ENCODE measurements around the gene MS4A14.

Gene MS4A14

GRCh38 chr11:60396799-60397198 lies 540 bp downstream of the MS4A14 start:
- H3K27ac ChIP-seq (replicated peaks): peak overlapping the region; percentile 26; the same call in 1 of the 2 replicates
- TF ChIP-seq GABPA (IDR thresholded peaks at IDR 0.05; ENCODE audit: low read depth) (no peak), SPI1 (IDR thresholded peaks at IDR 0.05; ENCODE audit: borderline replicate concordance, low read depth) (peak; percentile 95)

GRCh38 chr11:60420015-60420414 lies 23.8 kb downstream of the MS4A14 start:
- H3K27me3 ChIP-seq (ENCODE audit: insufficient read depth, poor library complexity, severe bottlenecking): no peaks in the 10 kb centered on the region
- no peak for DNase-seq (ENCODE audit: low read depth in 1 of 2, low spot score in 1 of 2)
- H3K4me3 ChIP-seq (replicated peaks; ENCODE audit: insufficient read depth, low read length): no peak overlapping the region
- no peak for TF ChIP-seq POLR2AphosphoS5 (IDR thresholded peaks at IDR 0.05; ENCODE audit: low read depth)
- no peak for TF ChIP-seq GABPA (IDR thresholded peaks at IDR 0.05; ENCODE audit: low read depth)
- TF ChIP-seq, protein P1, sequence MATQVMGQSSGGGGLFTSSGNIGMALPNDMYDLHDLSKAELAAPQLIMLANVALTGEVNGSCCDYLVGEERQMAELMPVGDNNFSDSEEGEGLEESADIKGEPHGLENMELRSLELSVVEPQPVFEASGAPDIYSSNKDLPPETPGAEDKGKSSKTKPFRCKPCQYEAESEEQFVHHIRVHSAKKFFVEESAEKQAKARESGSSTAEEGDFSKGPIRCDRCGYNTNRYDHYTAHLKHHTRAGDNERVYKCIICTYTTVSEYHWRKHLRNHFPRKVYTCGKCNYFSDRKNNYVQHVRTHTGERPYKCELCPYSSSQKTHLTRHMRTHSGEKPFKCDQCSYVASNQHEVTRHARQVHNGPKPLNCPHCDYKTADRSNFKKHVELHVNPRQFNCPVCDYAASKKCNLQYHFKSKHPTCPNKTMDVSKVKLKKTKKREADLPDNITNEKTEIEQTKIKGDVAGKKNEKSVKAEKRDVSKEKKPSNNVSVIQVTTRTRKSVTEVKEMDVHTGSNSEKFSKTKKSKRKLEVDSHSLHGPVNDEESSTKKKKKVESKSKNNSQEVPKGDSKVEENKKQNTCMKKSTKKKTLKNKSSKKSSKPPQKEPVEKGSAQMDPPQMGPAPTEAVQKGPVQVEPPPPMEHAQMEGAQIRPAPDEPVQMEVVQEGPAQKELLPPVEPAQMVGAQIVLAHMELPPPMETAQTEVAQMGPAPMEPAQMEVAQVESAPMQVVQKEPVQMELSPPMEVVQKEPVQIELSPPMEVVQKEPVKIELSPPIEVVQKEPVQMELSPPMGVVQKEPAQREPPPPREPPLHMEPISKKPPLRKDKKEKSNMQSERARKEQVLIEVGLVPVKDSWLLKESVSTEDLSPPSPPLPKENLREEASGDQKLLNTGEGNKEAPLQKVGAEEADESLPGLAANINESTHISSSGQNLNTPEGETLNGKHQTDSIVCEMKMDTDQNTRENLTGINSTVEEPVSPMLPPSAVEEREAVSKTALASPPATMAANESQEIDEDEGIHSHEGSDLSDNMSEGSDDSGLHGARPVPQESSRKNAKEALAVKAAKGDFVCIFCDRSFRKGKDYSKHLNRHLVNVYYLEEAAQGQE (IDR thresholded peaks at IDR 0.05; ENCODE audit: insufficient replicate concordance, low read depth): no peak
- TF ChIP-seq SPI1 (IDR thresholded peaks at IDR 0.05; ENCODE audit: borderline replicate concordance, low read depth): no peak
- TF ChIP-seq, protein P2, sequence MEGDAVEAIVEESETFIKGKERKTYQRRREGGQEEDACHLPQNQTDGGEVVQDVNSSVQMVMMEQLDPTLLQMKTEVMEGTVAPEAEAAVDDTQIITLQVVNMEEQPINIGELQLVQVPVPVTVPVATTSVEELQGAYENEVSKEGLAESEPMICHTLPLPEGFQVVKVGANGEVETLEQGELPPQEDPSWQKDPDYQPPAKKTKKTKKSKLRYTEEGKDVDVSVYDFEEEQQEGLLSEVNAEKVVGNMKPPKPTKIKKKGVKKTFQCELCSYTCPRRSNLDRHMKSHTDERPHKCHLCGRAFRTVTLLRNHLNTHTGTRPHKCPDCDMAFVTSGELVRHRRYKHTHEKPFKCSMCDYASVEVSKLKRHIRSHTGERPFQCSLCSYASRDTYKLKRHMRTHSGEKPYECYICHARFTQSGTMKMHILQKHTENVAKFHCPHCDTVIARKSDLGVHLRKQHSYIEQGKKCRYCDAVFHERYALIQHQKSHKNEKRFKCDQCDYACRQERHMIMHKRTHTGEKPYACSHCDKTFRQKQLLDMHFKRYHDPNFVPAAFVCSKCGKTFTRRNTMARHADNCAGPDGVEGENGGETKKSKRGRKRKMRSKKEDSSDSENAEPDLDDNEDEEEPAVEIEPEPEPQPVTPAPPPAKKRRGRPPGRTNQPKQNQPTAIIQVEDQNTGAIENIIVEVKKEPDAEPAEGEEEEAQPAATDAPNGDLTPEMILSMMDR (IDR thresholded peaks at IDR 0.05; ENCODE audit: insufficient read depth, low read length): no peak
- H3K27ac ChIP-seq (replicated peaks): no peak overlapping the region

More at GRCh38 chr11:60396799-60397198, 540 bp downstream of the MS4A14 start:
- Histone ChIP-seq H3K4me3 (replicated peaks; ENCODE audit: insufficient read depth, low read length) (no peak overlapping the region), H3K27me3 (ENCODE audit: insufficient read depth, poor library complexity, severe bottlenecking) (no peaks in the 10 kb centered on the region)
- DNase-seq (ENCODE audit: low read depth in 1 of 2, low spot score in 1 of 2): peak; percentile 16 to 68

- Histone ChIP-seq H3K27me3 (ENCODE audit: insufficient read depth, poor library complexity, severe bottlenecking) (no peaks in the 10 kb centered on the region), H3K4me3 (replicated peaks; ENCODE audit: insufficient read depth, low read length) (no peak overlapping the region), H3K27ac (replicated peaks) (no peak overlapping the region)
- TF ChIP-seq POLR2AphosphoS5 (IDR thresholded peaks at IDR 0.05; ENCODE audit: low read depth) (no peak), SPI1 (IDR thresholded peaks at IDR 0.05; ENCODE audit: borderline replicate concordance, low read depth) (no peak), GABPA (IDR thresholded peaks at IDR 0.05; ENCODE audit: low read depth) (no peak)
- TF ChIP-seq, protein P1 (IDR thresholded peaks at IDR 0.05; ENCODE audit: insufficient replicate concordance, low read depth): no peak
- TF ChIP-seq, protein P2 (IDR thresholded peaks at IDR 0.05; ENCODE audit: insufficient read depth, low read length): no peak
- no peak for DNase-seq (ENCODE audit: low read depth in 1 of 2, low spot score in 1 of 2)
Observed at GRCh38 chr11:60422609-60423008, 26.4 kb downstream of the MS4A14 start.

GRCh38 chr11:60428517-60428916 lies 32.3 kb downstream of the MS4A14 start:
- DNase-seq (ENCODE audit: low read depth in 1 of 2, low spot score in 1 of 2): no peak
- H3K27ac ChIP-seq (replicated peaks): no peak overlapping the region
- no peak for TF ChIP-seq POLR2AphosphoS5 (IDR thresholded peaks at IDR 0.05; ENCODE audit: low read depth)
- TF ChIP-seq, protein P1 (IDR thresholded peaks at IDR 0.05; ENCODE audit: insufficient replicate concordance, low read depth): no peak
- no peak for TF ChIP-seq GABPA (IDR thresholded peaks at IDR 0.05; ENCODE audit: low read depth)
- TF ChIP-seq SPI1 (IDR thresholded peaks at IDR 0.05; ENCODE audit: borderline replicate concordance, low read depth): no peak
- TF ChIP-seq, protein P2 (IDR thresholded peaks at IDR 0.05; ENCODE audit: insufficient read depth, low read length): no peak
- H3K4me3 ChIP-seq (replicated peaks; ENCODE audit: insufficient read depth, low read length): no peak overlapping the region
- H3K27me3 ChIP-seq (ENCODE audit: insufficient read depth, poor library complexity, severe bottlenecking): no peaks in the 10 kb centered on the region

All from HL-60 (cell line).